ENCODE results near the gene HS6ST3. TPM values are rescaled to one million over a fixed set of nuclear protein-coding genes. Genes with fewer than 3 reads are reported as not detected.

Gene HS6ST3
- total RNA-seq, 1 experiment from 2014 or later = not detected

- no peak for DNase-seq (ENCODE audit: low spot score)
These were observed 696.1 kb downstream of the HS6ST3 start for GRCh38 chr13:96785986-96786385.

GRCh38 chr13:96792188-96792587, 702.3 kb downstream of the HS6ST3 start:
- no peak for DNase-seq (ENCODE audit: low spot score)

- no peak for DNase-seq (ENCODE audit: low spot score)
These were observed 703.0 kb downstream of the HS6ST3 start for GRCh38 chr13:96792736-96793403.

GRCh38 chr13:96793404-96793755, 703.5 kb downstream of the HS6ST3 start:
- no peak for DNase-seq (ENCODE audit: low spot score)

GRCh38 chr13:96794669-96795068, 704.8 kb downstream of the HS6ST3 start:
- DNase-seq (ENCODE audit: low spot score) = no peak

- no peak for DNase-seq (ENCODE audit: low spot score)
These were observed 705.8 kb downstream of the HS6ST3 start for GRCh38 chr13:96795670-96796069.

- DNase-seq (ENCODE audit: low spot score) = no peak
These were observed 706.3 kb downstream of the HS6ST3 start for GRCh38 chr13:96796091-96796633.

- no peak for DNase-seq (ENCODE audit: low spot score)
These were observed 707.2 kb downstream of the HS6ST3 start for GRCh38 chr13:96797136-96797535.

GRCh38 chr13:96803456-96804100, 713.7 kb downstream of the HS6ST3 start:
- no peak for DNase-seq (ENCODE audit: low spot score)

- no peak for DNase-seq (ENCODE audit: low spot score)
These were observed 714.3 kb downstream of the HS6ST3 start for GRCh38 chr13:96804174-96804573.

GRCh38 chr13:96806746-96807145, 716.8 kb downstream of the HS6ST3 start:
- DNase-seq (ENCODE audit: low spot score) = no peak

- DNase-seq (ENCODE audit: low spot score) = no peak
These were observed 719.6 kb downstream of the HS6ST3 start for GRCh38 chr13:96809366-96810096.

GRCh38 chr13:96810104-96810503, 720.2 kb downstream of the HS6ST3 start:
- no peak for DNase-seq (ENCODE audit: low spot score)

- DNase-seq (ENCODE audit: low spot score) = no peak
These were observed 721.1 kb downstream of the HS6ST3 start for GRCh38 chr13:96811049-96811448.

GRCh38 chr13:96816261-96816660, 726.4 kb downstream of the HS6ST3 start:
- DNase-seq (ENCODE audit: low spot score) = no peak

GRCh38 chr13:96816874-96817273, 727.0 kb downstream of the HS6ST3 start:
- no peak for DNase-seq (ENCODE audit: low spot score)

- DNase-seq (ENCODE audit: low spot score) = no peak
These were observed 727.5 kb downstream of the HS6ST3 start for GRCh38 chr13:96817336-96817941.

- DNase-seq (ENCODE audit: low spot score) = no peak
These were observed 729.5 kb downstream of the HS6ST3 start for GRCh38 chr13:96819375-96819774.

GRCh38 chr13:96821381-96821780, 731.5 kb downstream of the HS6ST3 start:
- no peak for DNase-seq (ENCODE audit: low spot score)

GRCh38 chr13:96821971-96822370, 732.1 kb downstream of the HS6ST3 start:
- DNase-seq (ENCODE audit: low spot score) = no peak

GRCh38 chr13:96822895-96823294, 733.0 kb downstream of the HS6ST3 start:
- peak; percentile 33 for DNase-seq (ENCODE audit: low spot score)

- no peak for DNase-seq (ENCODE audit: low spot score)
These were observed 734.2 kb downstream of the HS6ST3 start for GRCh38 chr13:96824140-96824539.

Data from A172 (cell line).